HepG2 (cell line): ENCODE data around the gene TK2.

ENCODE experiments used
- PTBP1 ChIP-seq: fragments of 200-400 bp; formaldehyde crosslinking; IDR thresholded peaks from 2 replicates; pipeline ENCODE4 v1.6.1; 2018; ENCODE audit warnings: low read length, low read depth; ENCODE audit not compliant: poor library complexity, severe bottlenecking
- RXRA ChIP-seq: sonication (generic); formaldehyde crosslinking; IDR thresholded peaks from 2 replicates; pipeline ENCODE4 v1.5.1; 2020; ENCODE audit warnings: missing genetic modification reagents
- TBP ChIP-seq: sonication (generic); formaldehyde crosslinking; IDR thresholded peaks from 2 replicates; pipeline ENCODE4 v1.5.0; 2020; ENCODE audit warnings: missing genetic modification reagents
- TGIF2 ChIP-seq: IDR thresholded peaks from 2 replicates; pipeline ENCODE4 v1.6.1; 2016; ENCODE audit warnings: control low read depth, missing compliant biosample characterization
- TP53 ChIP-seq: sonication (generic); formaldehyde crosslinking; conservative IDR thresholded peaks from 2 replicates; pipeline ENCODE4 v1.4.0; 2020; ENCODE audit warnings: missing genetic modification reagents
- TF ChIP-seq, protein P1 (sequence below): sonication (generic); formaldehyde crosslinking; IDR thresholded peaks from 2 replicates; pipeline ENCODE4 v1.8.1; 2022; ENCODE audit warnings: low read depth, mild to moderate bottlenecking, missing genetic modification reagents
- TF ChIP-seq, protein P2 (sequence below): sonication (generic); formaldehyde crosslinking; IDR thresholded peaks from 2 replicates; pipeline ENCODE4 v1.4.0; 2020; ENCODE audit warnings: mild to moderate bottlenecking, missing genetic modification reagents

DNA sequence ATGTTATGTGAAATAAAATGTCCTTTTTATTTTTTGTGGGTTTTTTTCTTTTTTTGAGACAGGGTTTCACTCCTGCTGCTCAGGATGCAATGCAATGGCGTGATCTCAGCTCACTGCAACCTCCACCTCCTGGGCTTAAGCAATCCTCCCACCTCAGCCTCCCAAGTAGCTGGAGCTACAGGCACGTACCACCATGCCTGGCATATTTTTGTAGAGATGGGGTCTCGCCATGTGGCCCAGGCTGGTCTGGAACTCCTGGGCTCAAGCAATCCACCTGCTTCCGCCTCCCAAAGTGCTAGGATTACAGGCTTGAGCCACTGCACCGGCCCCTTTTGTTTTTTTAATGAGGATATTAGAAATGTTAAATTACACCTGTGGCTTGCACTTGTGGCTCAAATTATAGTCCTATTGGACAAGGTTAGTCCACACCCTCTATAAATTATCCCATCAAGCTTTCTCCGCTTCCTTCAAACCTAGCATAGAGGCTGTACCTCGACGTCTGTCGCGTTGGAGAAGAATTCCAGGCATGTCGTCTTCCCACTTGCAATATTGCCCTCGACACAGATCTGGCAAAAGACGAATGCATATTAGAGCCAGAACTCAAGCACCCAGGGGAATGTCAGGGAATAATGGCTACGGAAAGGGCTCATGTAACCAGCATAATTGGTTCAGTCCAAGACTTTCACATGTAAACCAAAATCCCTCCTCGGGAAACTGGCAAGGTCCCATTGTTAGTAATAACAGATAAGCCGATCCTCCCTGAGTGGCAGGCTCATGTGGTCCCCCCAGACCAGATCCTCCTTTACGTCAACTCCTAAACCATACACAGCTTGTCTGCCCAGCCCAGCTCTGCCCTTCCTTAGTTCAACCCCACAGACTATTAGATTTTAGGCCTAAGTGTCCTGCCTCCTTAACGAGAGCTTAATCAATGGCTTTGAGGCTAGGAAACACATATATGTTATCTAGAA is 8.2 kb downstream of the TK2 start:
- TF ChIP-seq TGIF2 (CRISPR knock-in tag) (no peak), TP53 (CRISPR knock-in tag) (no peak), PTBP1 (no peak), TBP (CRISPR knock-in tag) (no peak), RXRA (CRISPR knock-in tag) (no peak)
- TF ChIP-seq, protein P1, sequence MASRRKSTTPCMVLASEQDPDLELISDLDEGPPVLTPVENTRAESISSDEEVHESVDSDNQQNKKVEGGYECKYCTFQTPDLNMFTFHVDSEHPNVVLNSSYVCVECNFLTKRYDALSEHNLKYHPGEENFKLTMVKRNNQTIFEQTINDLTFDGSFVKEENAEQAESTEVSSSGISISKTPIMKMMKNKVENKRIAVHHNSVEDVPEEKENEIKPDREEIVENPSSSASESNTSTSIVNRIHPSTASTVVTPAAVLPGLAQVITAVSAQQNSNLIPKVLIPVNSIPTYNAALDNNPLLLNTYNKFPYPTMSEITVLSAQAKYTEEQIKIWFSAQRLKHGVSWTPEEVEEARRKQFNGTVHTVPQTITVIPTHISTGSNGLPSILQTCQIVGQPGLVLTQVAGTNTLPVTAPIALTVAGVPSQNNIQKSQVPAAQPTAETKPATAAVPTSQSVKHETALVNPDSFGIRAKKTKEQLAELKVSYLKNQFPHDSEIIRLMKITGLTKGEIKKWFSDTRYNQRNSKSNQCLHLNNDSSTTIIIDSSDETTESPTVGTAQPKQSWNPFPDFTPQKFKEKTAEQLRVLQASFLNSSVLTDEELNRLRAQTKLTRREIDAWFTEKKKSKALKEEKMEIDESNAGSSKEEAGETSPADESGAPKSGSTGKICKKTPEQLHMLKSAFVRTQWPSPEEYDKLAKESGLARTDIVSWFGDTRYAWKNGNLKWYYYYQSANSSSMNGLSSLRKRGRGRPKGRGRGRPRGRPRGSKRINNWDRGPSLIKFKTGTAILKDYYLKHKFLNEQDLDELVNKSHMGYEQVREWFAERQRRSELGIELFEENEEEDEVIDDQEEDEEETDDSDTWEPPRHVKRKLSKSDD (CRISPR knock-in tag) = no peak
- TF ChIP-seq, protein P2, sequence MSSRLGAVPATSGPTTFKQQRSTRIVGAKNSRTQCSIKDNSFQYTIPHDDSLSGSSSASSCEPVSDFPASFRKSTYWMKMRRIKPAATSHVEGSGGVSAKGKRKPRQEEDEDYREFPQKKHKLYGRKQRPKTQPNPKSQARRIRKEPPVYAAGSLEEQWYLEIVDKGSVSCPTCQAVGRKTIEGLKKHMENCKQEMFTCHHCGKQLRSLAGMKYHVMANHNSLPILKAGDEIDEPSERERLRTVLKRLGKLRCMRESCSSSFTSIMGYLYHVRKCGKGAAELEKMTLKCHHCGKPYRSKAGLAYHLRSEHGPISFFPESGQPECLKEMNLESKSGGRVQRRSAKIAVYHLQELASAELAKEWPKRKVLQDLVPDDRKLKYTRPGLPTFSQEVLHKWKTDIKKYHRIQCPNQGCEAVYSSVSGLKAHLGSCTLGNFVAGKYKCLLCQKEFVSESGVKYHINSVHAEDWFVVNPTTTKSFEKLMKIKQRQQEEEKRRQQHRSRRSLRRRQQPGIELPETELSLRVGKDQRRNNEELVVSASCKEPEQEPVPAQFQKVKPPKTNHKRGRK (CRISPR knock-in tag) = no peak
